Right lobe of liver (tissue), 6 donors: Measurements from ENCODE around the gene SDHA. TPM values are rescaled to one million over a fixed set of nuclear protein-coding genes. Genes with fewer than 3 reads are reported as not detected.

Experiments used
- ATAC-seq, 4 donors: fragments of 200-7000 bp; cut with Tn5 transposase; one replicate each; pipeline ENCODE4 v1.9.1; 2020; ENCODE audit warnings: mild to moderate bottlenecking in 4 of 4, moderate library complexity in 4 of 4
- DNase-seq, 3 donors: peaks; one replicate each; pipeline ENCODE4 v3.0.0-alpha.2; 2020
- H3K27ac ChIP-seq, 3 donors: fragments of 200-600 bp; one replicate each; pipeline ENCODE4 v1.8.0; 2022
- H3K27me3 ChIP-seq, 2 donors: fragments of 200-600 bp; one replicate each; pipeline ENCODE4 v1.8.0; 2022
- H3K36me3 ChIP-seq, 4 donors: fragments of 200-600 bp; sonication (generic) in 1 of 4; one replicate each; pipeline versions ENCODE4 v1.5.1 to v1.8.0; 2017 to 2022; ENCODE audit warnings: control low read depth in 1 of 4
- H3K4me1 ChIP-seq, 4 donors: fragments of 200-600 bp; sonication (generic) in 1 of 4; one replicate each; pipeline versions ENCODE4 v1.5.1 to v1.8.0; 2017 to 2022; ENCODE audit warnings: control low read depth in 1 of 4
- H3K4me3 ChIP-seq, 3 donors: fragments of 200-600 bp; one replicate each; pipeline ENCODE4 v1.8.0; 2022
- H3K9me3 ChIP-seq, 4 donors: fragments of 200-600 bp; sonication (generic) in 1 of 4; one replicate each; pipeline versions ENCODE4 v1.5.1 to v1.8.0; 2017 to 2022; ENCODE audit warnings: control low read depth in 1 of 4
- CTCF ChIP-seq, 4 donors: fragments of 200-600 bp in 3 of 4; fragments of 450-650 bp in 1 of 4; IDR thresholded peaks; one replicate each; pipeline versions ENCODE4 v1.5.1 to v1.8.0; 2016 to 2022; ENCODE audit warnings: antibody characterized with exemption in 4 of 4, mild to moderate bottlenecking in 2 of 4
- POLR2A ChIP-seq: fragments of 450-650 bp; IDR thresholded peaks from one replicate; pipeline ENCODE4 v1.6.1; 2017; ENCODE audit warnings: antibody characterized with exemption, mild to moderate bottlenecking
- WGBS: methylation state at CpG from one replicate; pipeline ENCODE4 v1.1.6; 2018; ENCODE audit warnings: low coverage, low lambda C conversion rate; ENCODE audit not compliant: insufficient coverage; ENCODE audit errors: missing lambda C conversion rate; 5-methylcytosine and 5-hydroxymethylcytosine counted together
- intact Hi-C, 2 donors: fragments of 100-400 bp; cut with DNase I; formaldehyde crosslinking; loops; one replicate each; pipeline versions ENCODE4 v1.11.2 to v1.14.1; 2022
- total RNA-seq, 6 experiments: library from RNA; depleted of rRNA in 2 of 6; stranded (reverse); fragments of >200 nt in 2 of 6; fragmentation: NEBNext Ultra II Directional in 3 of 6; extraction: Animal tissue kit (Norgen Biotek cat#: 25700) in 3 of 6; gene quantifications; one replicate each; pipeline versions ENCODE4 v1.1.0 to v1.2.4, GENCODE V29; 2016 to 2023
- donor health status: DM: no; HTN: yes; CAD: no.
- donor health status: DM: no; HTN: no; CAD: no.
- donor health status: DM: no; HTN: no; CAD: no.
- donor health status: DM: no; HTN: yes; CAD: no.
- donor health status: DM: no; HTN: yes; CAD: no.

The SDHA gene
- total RNA-seq, 6 experiments from 2014 or later, result 165 to 223 (median 188) TPM

GRCh38 chr5:180286-180918, 37.7 kb upstream of the SDHA start:
- Histone ChIP-seq H3K27me3 (no peaks in the 10 kb centered on the region), H3K9me3 (no peaks in the 10 kb centered on the region), H3K36me3 (no peaks in the 10 kb centered on the region), H3K27ac (no peak overlapping the region), H3K4me1 (no peaks in the 10 kb centered on the region), H3K4me3 (no peak overlapping the region)
- DNase-seq, result no peak
- no peak for ATAC-seq
- intact Hi-C loops, result no loop called here
- 87% methylated on average over 6 of the region's 13 CpGs for WGBS
- TF ChIP-seq POLR2A, result no peak
- TF ChIP-seq CTCF (IDR thresholded peaks at IDR 0.05), result no peak

- intact Hi-C loops, result no loop called here
- no peaks in the 10 kb centered on the region for H3K9me3 ChIP-seq
- TF ChIP-seq CTCF (IDR thresholded peaks at IDR 0.05) (no peak), POLR2A (no peak)
- no peak for ATAC-seq
- H3K4me3 ChIP-seq, result no peak overlapping the region
- no peaks in the 10 kb centered on the region for H3K27me3 ChIP-seq
- WGBS, result 50% methylated on average over 3 of the region's 9 CpGs
- no peaks in the 10 kb centered on the region for H3K4me1 ChIP-seq
- DNase-seq, result no peak
- no peak overlapping the region for H3K27ac ChIP-seq
- no peaks in the 10 kb centered on the region for H3K36me3 ChIP-seq
Measured at GRCh38 chr5:181160-181559, 37.0 kb upstream of the SDHA start.

DNA sequence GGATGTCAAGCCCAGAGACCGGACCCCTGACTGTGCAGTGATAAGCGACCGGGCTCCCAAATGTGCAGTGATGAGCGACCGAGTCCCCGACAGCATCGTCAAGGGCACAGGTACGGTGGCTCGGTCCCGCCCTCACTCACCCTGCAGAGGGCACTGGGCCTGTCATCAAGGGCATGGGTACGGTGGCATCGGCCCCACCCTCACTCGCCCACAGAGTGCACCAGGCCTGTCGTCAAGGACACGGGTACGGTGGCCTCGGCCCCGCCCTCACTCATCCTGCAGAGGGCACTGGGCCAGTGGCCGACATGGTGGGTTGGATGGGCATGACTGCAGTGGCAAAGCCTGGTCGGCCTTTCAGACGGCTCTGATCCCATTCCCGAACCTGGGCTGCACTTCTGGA, 36.6 kb upstream of the SDHA start:
- no peak for DNase-seq
- no peak overlapping the region for H3K4me3 ChIP-seq

DNA sequence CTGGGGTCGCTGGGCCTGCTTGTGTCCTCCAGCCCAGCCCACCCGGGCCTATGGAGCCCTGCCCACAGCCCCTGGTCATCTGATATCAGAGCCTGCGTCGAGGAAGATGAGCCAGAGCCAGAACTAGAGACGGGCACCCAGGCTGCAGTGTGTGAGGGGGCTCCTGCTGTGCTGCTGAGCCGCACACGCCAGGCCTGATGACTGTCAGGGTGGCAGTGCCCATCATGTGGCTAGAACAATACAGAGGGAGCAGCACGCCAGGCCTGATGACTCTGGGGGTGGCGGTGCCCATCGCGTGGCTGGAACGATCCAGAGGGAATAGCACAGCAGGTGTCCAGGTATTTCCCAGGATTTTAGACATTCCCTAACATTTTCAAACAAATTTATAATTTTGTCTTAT, 36.0 kb upstream of the SDHA start:
- 80% methylated on average over 2 of the region's 12 CpGs for WGBS
- H3K27me3 ChIP-seq, result no peaks in the 10 kb centered on the region
- H3K4me1 ChIP-seq, result no peaks in the 10 kb centered on the region
- H3K9me3 ChIP-seq, result no peaks in the 10 kb centered on the region
- TF ChIP-seq POLR2A (no peak), CTCF (IDR thresholded peaks at IDR 0.05) (no peak)
- no peak for DNase-seq
- H3K27ac ChIP-seq, result no peak overlapping the region
- no peak for ATAC-seq
- no peak overlapping the region for H3K4me3 ChIP-seq
- intact Hi-C loops, result no loop called here
- no peaks in the 10 kb centered on the region for H3K36me3 ChIP-seq

More for the DNA sequence above, 36.6 kb upstream of the SDHA start:
- no peak for ATAC-seq
- no peaks in the 10 kb centered on the region for H3K9me3 ChIP-seq
- intact Hi-C loops, result no loop called here
- H3K4me1 ChIP-seq, result no peaks in the 10 kb centered on the region
- no peaks in the 10 kb centered on the region for H3K27me3 ChIP-seq
- H3K36me3 ChIP-seq, result no peaks in the 10 kb centered on the region
- WGBS, result no CpG with 5 or more reads among the region's 22 CpGs
- TF ChIP-seq CTCF (IDR thresholded peaks at IDR 0.05) (no peak), POLR2A (no peak)
- no peak overlapping the region for H3K27ac ChIP-seq

DNA sequence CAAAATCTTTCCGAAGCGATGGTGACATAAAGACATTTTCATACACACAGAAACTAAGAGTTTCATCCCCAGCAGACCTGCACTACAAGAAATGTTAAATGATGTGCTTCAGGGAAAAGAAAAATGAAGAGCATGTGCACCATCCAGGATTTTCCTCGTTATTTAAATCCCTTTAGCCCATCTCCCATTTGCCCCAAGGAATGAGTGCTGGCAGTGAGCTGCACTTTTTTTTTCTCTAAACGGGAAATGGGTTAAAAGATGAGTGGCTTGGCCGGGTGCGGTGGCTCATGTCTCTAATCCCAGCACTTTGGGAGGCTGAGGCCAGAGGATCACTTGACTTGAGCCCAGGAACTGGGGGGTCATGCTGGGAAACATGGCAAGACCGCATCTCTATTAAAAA, 33.6 kb upstream of the SDHA start:
- Histone ChIP-seq H3K4me1 (no peaks in the 10 kb centered on the region), H3K27me3 (no peaks in the 10 kb centered on the region), H3K9me3 (no peaks in the 10 kb centered on the region), H3K4me3 (no peak overlapping the region), H3K27ac (no peak overlapping the region), H3K36me3 (no peaks in the 10 kb centered on the region)
- intact Hi-C loops, result no loop called here
- TF ChIP-seq POLR2A (no peak), CTCF (IDR thresholded peaks at IDR 0.05) (no peak)
- no peak for ATAC-seq
- DNase-seq, result no peak
- WGBS, result 67% methylated on average over 5 of the region's 7 CpGs
